WTC11 (cell line): ENCODE results near the gene PPP2R1B. TPM values are rescaled to one million over a fixed set of nuclear protein-coding genes. Genes with fewer than 3 reads are reported as not detected.

Experiments used
- ATAC-seq: fragments of 200-7000 bp; cut with Tn5 transposase; 2 replicates; pipeline ENCODE4 v1.10.0; 2021; ENCODE audit warnings: mild to moderate bottlenecking, moderate library complexity
- CTCF ChIA-PET: fragments of 300-600 bp; sonication (Branson Sonifier 250); formaldehyde crosslinking; loops from one replicate; lab custom pipeline; 2021; ENCODE audit warnings: antibody characterized with exemption; lab: Charles Lee
- POLR2A ChIA-PET: fragments of 350-600 bp; sonication (Branson Sonifier 250); formaldehyde crosslinking; loops from one replicate; lab custom pipeline; 2021; ENCODE audit warnings: antibody characterized with exemption; lab: Charles Lee
- DNase-seq: peaks from one replicate; pipeline ENCODE4 v3.0.0; 2021; ENCODE audit warnings: low spot score
- H3K27ac Mint-ChIP-seq: 2 replicates; pipeline ENCODE4 v1.8.0; 2021; ENCODE audit warnings: mixed read lengths
- H3K27me3 Mint-ChIP-seq: 2 replicates; pipeline ENCODE4 v1.8.0; 2021; ENCODE audit warnings: low read depth, mild to moderate bottlenecking, moderate library complexity, mixed read lengths
- H3K36me3 Mint-ChIP-seq: 2 replicates; pipeline ENCODE4 v1.8.0; 2021; ENCODE audit warnings: mixed read lengths
- H3K4me1 Mint-ChIP-seq: 2 replicates; pipeline ENCODE4 v1.8.0; 2022; ENCODE audit warnings: mixed read lengths
- H3K4me3 Mint-ChIP-seq: 2 replicates; pipeline ENCODE4 v1.8.0; 2021; ENCODE audit warnings: mild to moderate bottlenecking, moderate library complexity, mixed read lengths
- H3K9me3 Mint-ChIP-seq: 2 replicates; pipeline ENCODE4 v1.8.0; 2021; ENCODE audit warnings: mixed read lengths
- ELF4 ChIP-seq: sonication (generic); formaldehyde crosslinking; IDR thresholded peaks from 2 replicates; pipeline ENCODE4 v1.8.1; 2022; ENCODE audit warnings: low read depth, mild to moderate bottlenecking, moderate library complexity, missing genetic modification reagents
- ETV6 ChIP-seq: sonication (generic); formaldehyde crosslinking; IDR thresholded peaks from 2 replicates; pipeline ENCODE4 v1.8.1; 2022; ENCODE audit warnings: mild to moderate bottlenecking, missing genetic modification reagents
- GABPB1 ChIP-seq: sonication (generic); formaldehyde crosslinking; IDR thresholded peaks from 2 replicates; pipeline ENCODE4 v1.8.1; 2023; ENCODE audit warnings: mild to moderate bottlenecking, missing genetic modification reagents
- NFYB ChIP-seq: sonication (generic); formaldehyde crosslinking; conservative IDR thresholded peaks from 2 replicates; pipeline ENCODE4 v1.8.0; 2022; ENCODE audit warnings: low read depth, missing genetic modification reagents
- SP1 ChIP-seq: sonication (generic); formaldehyde crosslinking; conservative IDR thresholded peaks from 2 replicates; pipeline ENCODE4 v1.8.1; 2022; ENCODE audit warnings: missing genetic modification reagents
- TEAD4 ChIP-seq: sonication (generic); formaldehyde crosslinking; IDR thresholded peaks from 2 replicates; pipeline ENCODE4 v1.8.0; 2022; ENCODE audit warnings: mild to moderate bottlenecking, missing genetic modification reagents
- USF1 ChIP-seq: sonication (generic); formaldehyde crosslinking; IDR thresholded peaks from 2 replicates; pipeline ENCODE4 v1.8.0; 2022; ENCODE audit warnings: mild to moderate bottlenecking, missing genetic modification reagents
- ZMAT4 ChIP-seq: fragments of 250-450 bp; sonication (Bioruptor Pico); IDR thresholded peaks from 2 replicates; pipeline ENCODE4 v1.9.0; 2021; ENCODE audit warnings: mild to moderate bottlenecking
- ZNF416 ChIP-seq: fragments of 250-450 bp; sonication (Bioruptor Pico); IDR thresholded peaks from 2 replicates; pipeline ENCODE4 v1.9.0; 2021; ENCODE audit warnings: mild to moderate bottlenecking, inconsistent platforms
- ZNF512 ChIP-seq: sonication (generic); formaldehyde crosslinking; IDR thresholded peaks from 2 replicates; pipeline ENCODE4 v1.8.1; 2022; ENCODE audit warnings: missing genetic modification reagents, borderline replicate concordance
- ZNF671 ChIP-seq: fragments of 250-450 bp; sonication (Bioruptor Pico); IDR thresholded peaks from 2 replicates; pipeline ENCODE4 v1.8.0; 2021; ENCODE audit warnings: mild to moderate bottlenecking
- ZSCAN18 ChIP-seq: fragments of 250-450 bp; sonication (Bioruptor Pico); IDR thresholded peaks from 2 replicates; pipeline ENCODE4 v2.1.2; 2022; ENCODE audit warnings: mild to moderate bottlenecking, moderate library complexity
- total RNA-seq: library from RNA; stranded (reverse); gene quantifications from 3 replicates; pipeline ENCODE4 v1.2.3, GENCODE V29; 2021
- TF ChIP-seq, protein P1 (sequence below): sonication (generic); formaldehyde crosslinking; IDR thresholded peaks from 2 replicates; pipeline ENCODE4 v1.8.1; 2022; ENCODE audit warnings: mild to moderate bottlenecking, missing genetic modification reagents, moderate library complexity, borderline replicate concordance
- TF ChIP-seq, protein P2 (sequence below): sonication (generic); formaldehyde crosslinking; conservative IDR thresholded peaks from 2 replicates; pipeline ENCODE4 v1.8.1; 2023; ENCODE audit warnings: mild to moderate bottlenecking, low read depth, missing genetic modification reagents, moderate library complexity
- TF ChIP-seq, protein P3 (sequence below): sonication (generic); formaldehyde crosslinking; IDR thresholded peaks from 2 replicates; pipeline ENCODE4 v1.8.0; 2022; ENCODE audit warnings: mild to moderate bottlenecking, missing genetic modification reagents
- TF ChIP-seq, protein P4 (sequence below): sonication (generic); formaldehyde crosslinking; IDR thresholded peaks from 2 replicates; pipeline ENCODE4 v1.8.1; 2022; ENCODE audit warnings: mild to moderate bottlenecking, moderate library complexity, missing genetic modification reagents
- TF ChIP-seq, protein P5 (sequence below): fragments of 250-450 bp; sonication (Bioruptor Pico); IDR thresholded peaks from 2 replicates; pipeline ENCODE4 v1.9.0; 2021; ENCODE audit warnings: mild to moderate bottlenecking
- TF ChIP-seq, protein P6 (sequence below): sonication (generic); formaldehyde crosslinking; IDR thresholded peaks from 2 replicates; pipeline ENCODE4 v1.8.1; 2023; ENCODE audit warnings: mild to moderate bottlenecking, missing genetic modification reagents
- TF ChIP-seq, protein P7 (sequence below): sonication (generic); formaldehyde crosslinking; IDR thresholded peaks from 2 replicates; pipeline ENCODE4 v1.8.0; 2023; ENCODE audit warnings: missing genetic modification reagents
- TF ChIP-seq, protein P8 (sequence below): sonication (generic); formaldehyde crosslinking; IDR thresholded peaks from 2 replicates; pipeline ENCODE4 v1.8.1; 2023; ENCODE audit warnings: mild to moderate bottlenecking, missing genetic modification reagents, moderate library complexity

Gene PPP2R1B
- total RNA-seq, 1 experiment from 2014 or later = 87.7 TPM

GRCh38 chr11:111808063-111808588 is 41.9 kb upstream of the PPP2R1B start:
- ChIA-PET CTCF (interaction anchor here (0.6 to 0.9 kb wide), 2 partner anchors 15 to 46 kb away, joined by 3 to 4 read pairs; no protein-coding TSS in a partner anchor), POLR2A (no interaction called here)
- H3K27me3 Mint-ChIP-seq = no peaks in the 10 kb centered on the region
- H3K36me3 Mint-ChIP-seq = no peaks in the 10 kb centered on the region
- no peak overlapping the region for H3K4me3 Mint-ChIP-seq
- DNase-seq (no peak), ATAC-seq (no peak)
- H3K27ac Mint-ChIP-seq = no peak overlapping the region
- TF ChIP-seq, protein P1, sequence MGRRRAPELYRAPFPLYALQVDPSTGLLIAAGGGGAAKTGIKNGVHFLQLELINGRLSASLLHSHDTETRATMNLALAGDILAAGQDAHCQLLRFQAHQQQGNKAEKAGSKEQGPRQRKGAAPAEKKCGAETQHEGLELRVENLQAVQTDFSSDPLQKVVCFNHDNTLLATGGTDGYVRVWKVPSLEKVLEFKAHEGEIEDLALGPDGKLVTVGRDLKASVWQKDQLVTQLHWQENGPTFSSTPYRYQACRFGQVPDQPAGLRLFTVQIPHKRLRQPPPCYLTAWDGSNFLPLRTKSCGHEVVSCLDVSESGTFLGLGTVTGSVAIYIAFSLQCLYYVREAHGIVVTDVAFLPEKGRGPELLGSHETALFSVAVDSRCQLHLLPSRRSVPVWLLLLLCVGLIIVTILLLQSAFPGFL (CRISPR knock-in tag) = no peak
- TF ChIP-seq, protein P2, sequence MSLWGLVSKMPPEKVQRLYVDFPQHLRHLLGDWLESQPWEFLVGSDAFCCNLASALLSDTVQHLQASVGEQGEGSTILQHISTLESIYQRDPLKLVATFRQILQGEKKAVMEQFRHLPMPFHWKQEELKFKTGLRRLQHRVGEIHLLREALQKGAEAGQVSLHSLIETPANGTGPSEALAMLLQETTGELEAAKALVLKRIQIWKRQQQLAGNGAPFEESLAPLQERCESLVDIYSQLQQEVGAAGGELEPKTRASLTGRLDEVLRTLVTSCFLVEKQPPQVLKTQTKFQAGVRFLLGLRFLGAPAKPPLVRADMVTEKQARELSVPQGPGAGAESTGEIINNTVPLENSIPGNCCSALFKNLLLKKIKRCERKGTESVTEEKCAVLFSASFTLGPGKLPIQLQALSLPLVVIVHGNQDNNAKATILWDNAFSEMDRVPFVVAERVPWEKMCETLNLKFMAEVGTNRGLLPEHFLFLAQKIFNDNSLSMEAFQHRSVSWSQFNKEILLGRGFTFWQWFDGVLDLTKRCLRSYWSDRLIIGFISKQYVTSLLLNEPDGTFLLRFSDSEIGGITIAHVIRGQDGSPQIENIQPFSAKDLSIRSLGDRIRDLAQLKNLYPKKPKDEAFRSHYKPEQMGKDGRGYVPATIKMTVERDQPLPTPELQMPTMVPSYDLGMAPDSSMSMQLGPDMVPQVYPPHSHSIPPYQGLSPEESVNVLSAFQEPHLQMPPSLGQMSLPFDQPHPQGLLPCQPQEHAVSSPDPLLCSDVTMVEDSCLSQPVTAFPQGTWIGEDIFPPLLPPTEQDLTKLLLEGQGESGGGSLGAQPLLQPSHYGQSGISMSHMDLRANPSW (CRISPR knock-in tag) = no peak
- TF ChIP-seq ETV6 = no peak
- no peak for TF ChIP-seq TEAD4
- TF ChIP-seq ZNF416 (CRISPR knock-in tag) = no peak
- TF ChIP-seq, protein P3, sequence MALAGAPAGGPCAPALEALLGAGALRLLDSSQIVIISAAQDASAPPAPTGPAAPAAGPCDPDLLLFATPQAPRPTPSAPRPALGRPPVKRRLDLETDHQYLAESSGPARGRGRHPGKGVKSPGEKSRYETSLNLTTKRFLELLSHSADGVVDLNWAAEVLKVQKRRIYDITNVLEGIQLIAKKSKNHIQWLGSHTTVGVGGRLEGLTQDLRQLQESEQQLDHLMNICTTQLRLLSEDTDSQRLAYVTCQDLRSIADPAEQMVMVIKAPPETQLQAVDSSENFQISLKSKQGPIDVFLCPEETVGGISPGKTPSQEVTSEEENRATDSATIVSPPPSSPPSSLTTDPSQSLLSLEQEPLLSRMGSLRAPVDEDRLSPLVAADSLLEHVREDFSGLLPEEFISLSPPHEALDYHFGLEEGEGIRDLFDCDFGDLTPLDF (CRISPR knock-in tag) = no peak
- no peak for TF ChIP-seq ZNF671 (CRISPR knock-in tag)
- TF ChIP-seq, protein P4, sequence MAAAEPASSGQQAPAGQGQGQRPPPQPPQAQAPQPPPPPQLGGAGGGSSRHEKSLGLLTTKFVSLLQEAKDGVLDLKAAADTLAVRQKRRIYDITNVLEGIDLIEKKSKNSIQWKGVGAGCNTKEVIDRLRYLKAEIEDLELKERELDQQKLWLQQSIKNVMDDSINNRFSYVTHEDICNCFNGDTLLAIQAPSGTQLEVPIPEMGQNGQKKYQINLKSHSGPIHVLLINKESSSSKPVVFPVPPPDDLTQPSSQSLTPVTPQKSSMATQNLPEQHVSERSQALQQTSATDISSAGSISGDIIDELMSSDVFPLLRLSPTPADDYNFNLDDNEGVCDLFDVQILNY = no peak
- TF ChIP-seq, protein P5, sequence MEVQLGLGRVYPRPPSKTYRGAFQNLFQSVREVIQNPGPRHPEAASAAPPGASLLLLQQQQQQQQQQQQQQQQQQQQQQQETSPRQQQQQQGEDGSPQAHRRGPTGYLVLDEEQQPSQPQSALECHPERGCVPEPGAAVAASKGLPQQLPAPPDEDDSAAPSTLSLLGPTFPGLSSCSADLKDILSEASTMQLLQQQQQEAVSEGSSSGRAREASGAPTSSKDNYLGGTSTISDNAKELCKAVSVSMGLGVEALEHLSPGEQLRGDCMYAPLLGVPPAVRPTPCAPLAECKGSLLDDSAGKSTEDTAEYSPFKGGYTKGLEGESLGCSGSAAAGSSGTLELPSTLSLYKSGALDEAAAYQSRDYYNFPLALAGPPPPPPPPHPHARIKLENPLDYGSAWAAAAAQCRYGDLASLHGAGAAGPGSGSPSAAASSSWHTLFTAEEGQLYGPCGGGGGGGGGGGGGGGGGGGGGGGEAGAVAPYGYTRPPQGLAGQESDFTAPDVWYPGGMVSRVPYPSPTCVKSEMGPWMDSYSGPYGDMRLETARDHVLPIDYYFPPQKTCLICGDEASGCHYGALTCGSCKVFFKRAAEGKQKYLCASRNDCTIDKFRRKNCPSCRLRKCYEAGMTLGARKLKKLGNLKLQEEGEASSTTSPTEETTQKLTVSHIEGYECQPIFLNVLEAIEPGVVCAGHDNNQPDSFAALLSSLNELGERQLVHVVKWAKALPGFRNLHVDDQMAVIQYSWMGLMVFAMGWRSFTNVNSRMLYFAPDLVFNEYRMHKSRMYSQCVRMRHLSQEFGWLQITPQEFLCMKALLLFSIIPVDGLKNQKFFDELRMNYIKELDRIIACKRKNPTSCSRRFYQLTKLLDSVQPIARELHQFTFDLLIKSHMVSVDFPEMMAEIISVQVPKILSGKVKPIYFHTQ = no peak
- TF ChIP-seq ELF4 = no peak
- TF ChIP-seq, protein P6, sequence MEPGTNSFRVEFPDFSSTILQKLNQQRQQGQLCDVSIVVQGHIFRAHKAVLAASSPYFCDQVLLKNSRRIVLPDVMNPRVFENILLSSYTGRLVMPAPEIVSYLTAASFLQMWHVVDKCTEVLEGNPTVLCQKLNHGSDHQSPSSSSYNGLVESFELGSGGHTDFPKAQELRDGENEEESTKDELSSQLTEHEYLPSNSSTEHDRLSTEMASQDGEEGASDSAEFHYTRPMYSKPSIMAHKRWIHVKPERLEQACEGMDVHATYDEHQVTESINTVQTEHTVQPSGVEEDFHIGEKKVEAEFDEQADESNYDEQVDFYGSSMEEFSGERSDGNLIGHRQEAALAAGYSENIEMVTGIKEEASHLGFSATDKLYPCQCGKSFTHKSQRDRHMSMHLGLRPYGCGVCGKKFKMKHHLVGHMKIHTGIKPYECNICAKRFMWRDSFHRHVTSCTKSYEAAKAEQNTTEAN (CRISPR knock-in tag) = no peak
- TF ChIP-seq, protein P7, sequence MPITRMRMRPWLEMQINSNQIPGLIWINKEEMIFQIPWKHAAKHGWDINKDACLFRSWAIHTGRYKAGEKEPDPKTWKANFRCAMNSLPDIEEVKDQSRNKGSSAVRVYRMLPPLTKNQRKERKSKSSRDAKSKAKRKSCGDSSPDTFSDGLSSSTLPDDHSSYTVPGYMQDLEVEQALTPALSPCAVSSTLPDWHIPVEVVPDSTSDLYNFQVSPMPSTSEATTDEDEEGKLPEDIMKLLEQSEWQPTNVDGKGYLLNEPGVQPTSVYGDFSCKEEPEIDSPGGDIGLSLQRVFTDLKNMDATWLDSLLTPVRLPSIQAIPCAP (CRISPR knock-in tag) = no peak
- no peak for TF ChIP-seq ZNF512 (CRISPR knock-in tag)
- TF ChIP-seq, protein P8, sequence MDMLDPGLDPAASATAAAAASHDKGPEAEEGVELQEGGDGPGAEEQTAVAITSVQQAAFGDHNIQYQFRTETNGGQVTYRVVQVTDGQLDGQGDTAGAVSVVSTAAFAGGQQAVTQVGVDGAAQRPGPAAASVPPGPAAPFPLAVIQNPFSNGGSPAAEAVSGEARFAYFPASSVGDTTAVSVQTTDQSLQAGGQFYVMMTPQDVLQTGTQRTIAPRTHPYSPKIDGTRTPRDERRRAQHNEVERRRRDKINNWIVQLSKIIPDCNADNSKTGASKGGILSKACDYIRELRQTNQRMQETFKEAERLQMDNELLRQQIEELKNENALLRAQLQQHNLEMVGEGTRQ = no peak
- no peak for TF ChIP-seq ZSCAN18 (CRISPR knock-in tag)
- TF ChIP-seq GABPB1 (CRISPR knock-in tag) = no peak
- TF ChIP-seq SP1 (CRISPR knock-in tag) = no peak
- TF ChIP-seq ZMAT4 (CRISPR knock-in tag) = no peak
- TF ChIP-seq USF1 (CRISPR knock-in tag) = no peak
- TF ChIP-seq NFYB (CRISPR knock-in tag) = no peak
- H3K9me3 Mint-ChIP-seq = no peaks in the 10 kb centered on the region
- H3K4me1 Mint-ChIP-seq = peaks cover 6% of the 10 kb centered on the region; the same call in 1 of the 2 replicates
